ENCODE results near the gene MYO1F. TPM values are rescaled to one million over a fixed set of nuclear protein-coding genes. Genes with fewer than 3 reads are reported as not detected.

The MYO1F gene
- total RNA-seq, 1 donor from 2014 or later = 0.69 TPM

GRCh38 chr19:8552810-8553209, 24.4 kb downstream of the MYO1F start:
- Mint-ChIP-seq H3K4me1 (no peaks in the 10 kb centered on the region), H3K36me3 (peaks cover 8% of the 10 kb centered on the region), H3K9me3 (no peaks in the 10 kb centered on the region), H3K27me3 (ENCODE audit: low read depth) (no peaks in the 10 kb centered on the region), H3K4me3 (no peak overlapping the region), H3K27ac (no peak overlapping the region)
- DNase-seq (ENCODE audit: low spot score in 2 of 2, unreplicated experiment in 2 of 2) = no peak
- TF ChIP-seq CTCF (IDR thresholded peaks at IDR 0.05; ENCODE audit: unreplicated experiment) = no peak

- Mint-ChIP-seq H3K27ac (no peak overlapping the region), H3K4me1 (no peaks in the 10 kb centered on the region), H3K27me3 (ENCODE audit: low read depth) (no peaks in the 10 kb centered on the region), H3K9me3 (no peaks in the 10 kb centered on the region), H3K4me3 (no peak overlapping the region), H3K36me3 (peaks cover 20% of the 10 kb centered on the region)
- DNase-seq (ENCODE audit: low spot score in 2 of 2, unreplicated experiment in 2 of 2) = no peak
- no peak for TF ChIP-seq CTCF (IDR thresholded peaks at IDR 0.05; ENCODE audit: unreplicated experiment)
Measured at GRCh38 chr19:8550070-8550469, 27.2 kb downstream of the MYO1F start.

- Mint-ChIP-seq H3K27ac (no peak overlapping the region), H3K9me3 (no peaks in the 10 kb centered on the region), H3K36me3 (peaks cover 20% of the 10 kb centered on the region), H3K27me3 (ENCODE audit: low read depth) (no peaks in the 10 kb centered on the region), H3K4me3 (no peak overlapping the region), H3K4me1 (no peaks in the 10 kb centered on the region)
- no peak for DNase-seq (ENCODE audit: low spot score in 2 of 2, unreplicated experiment in 2 of 2)
- TF ChIP-seq CTCF (IDR thresholded peaks at IDR 0.05; ENCODE audit: unreplicated experiment) = no peak
Measured at GRCh38 chr19:8545743-8546142, 31.5 kb downstream of the MYO1F start.

GRCh38 chr19:8544168-8544567, 33.1 kb downstream of the MYO1F start:
- Mint-ChIP-seq H3K27me3 (ENCODE audit: low read depth) (no peaks in the 10 kb centered on the region), H3K4me1 (no peaks in the 10 kb centered on the region), H3K9me3 (no peaks in the 10 kb centered on the region), H3K36me3 (peaks cover 20% of the 10 kb centered on the region), H3K27ac (no peak overlapping the region), H3K4me3 (no peak overlapping the region)
- TF ChIP-seq CTCF (IDR thresholded peaks at IDR 0.05; ENCODE audit: unreplicated experiment) = no peak
- DNase-seq (ENCODE audit: low spot score in 2 of 2, unreplicated experiment in 2 of 2) = no peak

- peaks cover 3% of the 10 kb centered on the region for H3K36me3 Mint-ChIP-seq
- no peak overlapping the region for H3K27ac Mint-ChIP-seq
- no peak overlapping the region for H3K4me3 Mint-ChIP-seq
- H3K27me3 Mint-ChIP-seq (ENCODE audit: low read depth) = no peaks in the 10 kb centered on the region
- H3K4me1 Mint-ChIP-seq = no peaks in the 10 kb centered on the region
- no peak for DNase-seq (ENCODE audit: low spot score in 2 of 2, unreplicated experiment in 2 of 2)
- TF ChIP-seq CTCF (IDR thresholded peaks at IDR 0.05; ENCODE audit: unreplicated experiment) = no peak
- H3K9me3 Mint-ChIP-seq = no peaks in the 10 kb centered on the region
Measured at GRCh38 chr19:8539621-8540149, 37.6 kb downstream of the MYO1F start.

- no peaks in the 10 kb centered on the region for H3K27me3 Mint-ChIP-seq (ENCODE audit: low read depth)
- no peaks in the 10 kb centered on the region for H3K36me3 Mint-ChIP-seq
- DNase-seq (ENCODE audit: low spot score in 2 of 2, unreplicated experiment in 2 of 2) = no peak
- no peaks in the 10 kb centered on the region for H3K9me3 Mint-ChIP-seq
- TF ChIP-seq CTCF (IDR thresholded peaks at IDR 0.05; ENCODE audit: unreplicated experiment) = no peak
- no peak overlapping the region for H3K4me3 Mint-ChIP-seq
- no peak overlapping the region for H3K27ac Mint-ChIP-seq
- H3K4me1 Mint-ChIP-seq = peaks cover 5% of the 10 kb centered on the region
Measured at GRCh38 chr19:8537099-8537498, 40.1 kb downstream of the MYO1F start.

All from mesothelial cell of epicardium (in vitro differentiated cells).